ENCODE data around the gene LMTK3.
"Not testable (repeated sequence)": the region's sequence is repeated elsewhere in the genome, so short reads cannot be mapped to it uniquely, and the experiment has no call there.

The LMTK3 gene

DNA sequence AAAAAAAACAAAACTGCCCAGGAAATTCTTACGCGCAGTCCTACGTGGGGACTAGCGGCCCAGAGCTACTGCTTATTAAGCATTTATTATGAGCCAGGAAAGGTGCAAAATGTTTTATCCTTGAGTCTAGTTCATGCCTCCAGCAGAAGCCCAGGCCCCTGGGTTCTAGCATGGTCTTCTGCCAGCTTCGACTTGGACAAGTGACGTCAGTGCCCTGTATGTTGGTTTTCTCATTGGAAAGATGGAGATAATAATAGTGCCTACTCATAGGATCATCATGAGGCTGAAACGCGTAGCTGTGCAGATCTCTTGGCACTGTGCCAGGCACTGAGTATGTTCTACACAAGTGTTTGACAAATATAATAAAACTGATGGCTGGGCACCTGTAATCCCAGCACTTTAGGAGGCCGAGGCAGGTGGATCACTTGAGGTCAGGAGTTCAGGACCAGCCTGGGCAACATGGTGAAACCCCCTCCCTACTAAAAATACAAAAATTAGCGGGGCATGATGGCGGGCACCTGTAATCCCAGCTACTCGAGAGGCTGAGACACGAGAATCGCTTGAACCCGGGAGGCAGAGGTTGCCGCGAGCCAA, 28.0 kb upstream of the LMTK3 start:
- peak; percentile 82 for DNase-seq (ENCODE audit: low read depth)
- TF ChIP-seq, protein P1, sequence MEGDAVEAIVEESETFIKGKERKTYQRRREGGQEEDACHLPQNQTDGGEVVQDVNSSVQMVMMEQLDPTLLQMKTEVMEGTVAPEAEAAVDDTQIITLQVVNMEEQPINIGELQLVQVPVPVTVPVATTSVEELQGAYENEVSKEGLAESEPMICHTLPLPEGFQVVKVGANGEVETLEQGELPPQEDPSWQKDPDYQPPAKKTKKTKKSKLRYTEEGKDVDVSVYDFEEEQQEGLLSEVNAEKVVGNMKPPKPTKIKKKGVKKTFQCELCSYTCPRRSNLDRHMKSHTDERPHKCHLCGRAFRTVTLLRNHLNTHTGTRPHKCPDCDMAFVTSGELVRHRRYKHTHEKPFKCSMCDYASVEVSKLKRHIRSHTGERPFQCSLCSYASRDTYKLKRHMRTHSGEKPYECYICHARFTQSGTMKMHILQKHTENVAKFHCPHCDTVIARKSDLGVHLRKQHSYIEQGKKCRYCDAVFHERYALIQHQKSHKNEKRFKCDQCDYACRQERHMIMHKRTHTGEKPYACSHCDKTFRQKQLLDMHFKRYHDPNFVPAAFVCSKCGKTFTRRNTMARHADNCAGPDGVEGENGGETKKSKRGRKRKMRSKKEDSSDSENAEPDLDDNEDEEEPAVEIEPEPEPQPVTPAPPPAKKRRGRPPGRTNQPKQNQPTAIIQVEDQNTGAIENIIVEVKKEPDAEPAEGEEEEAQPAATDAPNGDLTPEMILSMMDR (IDR thresholded peaks at IDR 0.05; ENCODE audit: insufficient read depth, low read depth, low read length, missing control alignments), result no peak
- H3K4me3 ChIP-seq (ENCODE audit: low read length), result no peak overlapping the region

GRCh38 chr19:48538057-48538456, 26.4 kb upstream of the LMTK3 start:
- H3K4me3 ChIP-seq (ENCODE audit: low read length); DNase-seq (ENCODE audit: low read depth): not testable (repeated sequence)

GRCh38 chr19:48537541-48537940, 25.9 kb upstream of the LMTK3 start:
- TF ChIP-seq, protein P1 (IDR thresholded peaks at IDR 0.05; ENCODE audit: insufficient read depth, low read depth, low read length, missing control alignments), result no peak
- DNase-seq (ENCODE audit: low read depth), result no peak

DNA sequence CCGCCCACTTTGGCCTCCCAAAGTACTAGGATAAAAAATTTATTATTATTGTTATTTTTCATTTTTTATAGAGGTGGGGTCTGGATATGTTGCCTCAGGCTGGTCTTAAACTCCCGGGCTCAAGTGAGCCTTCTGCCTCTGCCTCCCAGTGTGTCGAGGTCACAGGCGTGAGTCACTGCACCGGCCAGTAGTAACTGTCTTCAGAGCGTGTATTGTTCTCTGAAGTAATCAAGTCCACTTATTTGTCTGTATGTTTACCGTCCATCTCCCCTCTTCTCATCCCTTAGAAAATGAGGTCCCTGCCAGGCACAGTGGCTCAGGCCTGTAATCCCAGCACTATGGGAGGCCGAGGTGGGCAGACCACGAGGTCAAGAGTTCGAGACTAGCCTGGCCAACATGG, 22.1 kb upstream of the LMTK3 start:
- no peak for DNase-seq (ENCODE audit: low read depth)
- no peak overlapping the region for H3K4me3 ChIP-seq (ENCODE audit: low read length)
- TF ChIP-seq, protein P1 (IDR thresholded peaks at IDR 0.05; ENCODE audit: insufficient read depth, low read depth, low read length, missing control alignments), result no peak

More at GRCh38 chr19:48537541-48537940, 25.9 kb upstream of the LMTK3 start:
- no peak overlapping the region for H3K4me3 ChIP-seq (ENCODE audit: low read length)

DNA sequence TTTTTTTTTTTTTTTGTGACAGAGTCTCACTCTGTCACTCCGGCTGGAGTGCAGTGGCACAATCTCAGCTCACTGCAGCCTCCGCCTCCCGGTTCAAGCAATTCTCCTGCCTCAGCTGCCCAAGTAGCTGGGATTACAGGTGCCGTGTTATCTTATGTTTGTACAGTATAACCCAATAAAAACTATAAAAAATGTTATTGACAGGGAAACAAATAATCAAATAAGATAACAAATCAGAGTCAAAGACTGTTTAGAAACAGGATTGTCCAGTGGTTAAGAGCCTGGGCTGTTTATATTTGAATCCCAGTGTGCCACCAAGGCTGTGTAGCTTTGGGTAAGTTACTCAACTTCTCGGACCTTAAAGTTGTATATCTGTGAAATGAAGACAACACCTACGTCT, 19.1 kb upstream of the LMTK3 start:
- DNase-seq (ENCODE audit: low read depth), result no peak
- TF ChIP-seq, protein P1 (IDR thresholded peaks at IDR 0.05; ENCODE audit: insufficient read depth, low read depth, low read length, missing control alignments), result no peak
- no peak overlapping the region for H3K4me3 ChIP-seq (ENCODE audit: low read length)

DNA sequence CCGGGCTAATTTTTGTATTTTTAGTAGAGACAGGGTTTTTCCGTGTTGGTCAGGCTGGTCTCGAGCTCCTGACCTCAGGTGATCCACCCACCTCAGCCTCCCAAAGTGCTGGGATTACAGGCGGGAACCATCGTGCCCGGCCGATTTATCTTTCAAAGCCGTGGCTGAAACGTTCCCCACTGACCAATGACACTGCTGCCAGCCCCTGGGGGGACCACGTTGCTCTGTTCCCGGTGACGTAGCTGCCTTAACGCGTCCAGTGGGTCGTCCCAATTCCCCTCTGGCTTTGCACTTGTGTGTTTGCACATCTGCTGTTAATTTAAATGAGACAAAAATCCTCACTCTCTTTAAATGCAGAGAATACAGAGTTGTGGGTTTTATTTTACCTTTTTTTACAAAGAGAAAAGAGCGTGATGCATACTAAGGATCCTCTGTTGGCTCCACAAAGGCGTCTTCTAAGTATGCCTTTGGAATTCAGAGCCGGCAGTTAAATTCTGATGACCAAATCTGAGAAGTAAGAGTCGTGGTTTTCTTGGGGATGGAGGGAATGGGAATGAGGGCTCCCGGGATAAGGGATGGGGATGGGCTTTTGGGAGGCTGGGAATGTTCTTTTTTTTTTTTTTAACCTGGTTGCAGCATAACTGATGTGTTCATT, 18.6 kb upstream of the LMTK3 start:
- TF ChIP-seq, protein P1 (IDR thresholded peaks at IDR 0.05; ENCODE audit: insufficient read depth, low read depth, low read length, missing control alignments), result no peak
- no peak for DNase-seq (ENCODE audit: low read depth)
- no peak overlapping the region for H3K4me3 ChIP-seq (ENCODE audit: low read length)

- TF ChIP-seq, protein P1 (IDR thresholded peaks at IDR 0.05; ENCODE audit: insufficient read depth, low read depth, low read length, missing control alignments), result no peak
- no peak overlapping the region for H3K4me3 ChIP-seq (ENCODE audit: low read length)
- no peak for DNase-seq (ENCODE audit: low read depth)
Observed at GRCh38 chr19:48529156-48529555, 17.5 kb upstream of the LMTK3 start.
